NCI-H2081 (cell line): ENCODE measurements around the gene GALNT16.
"Not testable (repeated sequence)": the region's sequence is repeated elsewhere in the genome, so short reads cannot be mapped to it uniquely, and the experiment has no call there.

Experiments
- DNase-seq, 2 experiments: peaks; one replicate each; lab custom pipeline; 2025; lab: John Stamatoyannopoulos, UW

GALNT16 gene

GRCh38 chr14:69259527-69260189, at the start of gene GALNT16:
GALNT16 (plus strand) TSS chr14:69260158; CDS start chr14:69260291, 133 bp downstream.
- DNase-seq, result peak; percentile 6 to 28

GRCh38 chr14:69214393-69214792, 45.6 kb upstream of the GALNT16 start:
- DNase-seq, result no peak

- DNase-seq, result not testable (repeated sequence)
Observed at GRCh38 chr14:69217663-69218062, 42.3 kb upstream of the GALNT16 start.

GRCh38 chr14:69224946-69225345, 35.0 kb upstream of the GALNT16 start:
- no peak for DNase-seq

- DNase-seq, result no peak
Observed at GRCh38 chr14:69226178-69226577, 33.8 kb upstream of the GALNT16 start.

- no peak for DNase-seq
Observed at GRCh38 chr14:69226736-69227135, 33.2 kb upstream of the GALNT16 start.

- no peak for DNase-seq
Observed at GRCh38 chr14:69231486-69231885, 28.5 kb upstream of the GALNT16 start.

- DNase-seq, result no peak
Observed at GRCh38 chr14:69232388-69232787, 27.6 kb upstream of the GALNT16 start.

- no peak for DNase-seq
Observed at GRCh38 chr14:69234106-69234505, 25.9 kb upstream of the GALNT16 start.

- no peak for DNase-seq
Observed at GRCh38 chr14:69235708-69236107, 24.2 kb upstream of the GALNT16 start.

GRCh38 chr14:69237142-69237541, 22.8 kb upstream of the GALNT16 start:
- DNase-seq, result no peak

GRCh38 chr14:69237584-69237983, 22.4 kb upstream of the GALNT16 start:
- DNase-seq, result no peak

GRCh38 chr14:69238883-69239282, 21.1 kb upstream of the GALNT16 start:
- no peak for DNase-seq

- no peak for DNase-seq
Observed at GRCh38 chr14:69240527-69241173, 19.3 kb upstream of the GALNT16 start.

- no peak for DNase-seq
Observed at GRCh38 chr14:69241577-69241976, 18.4 kb upstream of the GALNT16 start.

- peak; percentile 46 to 47 for DNase-seq
Observed at GRCh38 chr14:69242311-69243224, 17.4 kb upstream of the GALNT16 start.

- no peak for DNase-seq
Observed at GRCh38 chr14:69244946-69245345, 15.0 kb upstream of the GALNT16 start.

- DNase-seq, result peak in 1 of 2 experiments; percentile 20
Observed at GRCh38 chr14:69246331-69246730, 13.6 kb upstream of the GALNT16 start.

- no peak for DNase-seq
Observed at GRCh38 chr14:69247676-69248440, 12.1 kb upstream of the GALNT16 start.

GRCh38 chr14:69249603-69250002, 10.4 kb upstream of the GALNT16 start:
- no peak for DNase-seq

- DNase-seq, result no peak
Observed at GRCh38 chr14:69252851-69253250, 7.1 kb upstream of the GALNT16 start.

GRCh38 chr14:69259168-69259526, 811 bp upstream of the GALNT16 start:
- DNase-seq, result no peak
